NCI-H2029 treated with DMSO at 0.1 percent for 48 hours (cell line): ENCODE data around the gene PHF1.

Experiments
- DNase-seq: peaks from one replicate; lab custom pipeline; 2025; lab: John Stamatoyannopoulos, UW

Gene PHF1

DNA sequence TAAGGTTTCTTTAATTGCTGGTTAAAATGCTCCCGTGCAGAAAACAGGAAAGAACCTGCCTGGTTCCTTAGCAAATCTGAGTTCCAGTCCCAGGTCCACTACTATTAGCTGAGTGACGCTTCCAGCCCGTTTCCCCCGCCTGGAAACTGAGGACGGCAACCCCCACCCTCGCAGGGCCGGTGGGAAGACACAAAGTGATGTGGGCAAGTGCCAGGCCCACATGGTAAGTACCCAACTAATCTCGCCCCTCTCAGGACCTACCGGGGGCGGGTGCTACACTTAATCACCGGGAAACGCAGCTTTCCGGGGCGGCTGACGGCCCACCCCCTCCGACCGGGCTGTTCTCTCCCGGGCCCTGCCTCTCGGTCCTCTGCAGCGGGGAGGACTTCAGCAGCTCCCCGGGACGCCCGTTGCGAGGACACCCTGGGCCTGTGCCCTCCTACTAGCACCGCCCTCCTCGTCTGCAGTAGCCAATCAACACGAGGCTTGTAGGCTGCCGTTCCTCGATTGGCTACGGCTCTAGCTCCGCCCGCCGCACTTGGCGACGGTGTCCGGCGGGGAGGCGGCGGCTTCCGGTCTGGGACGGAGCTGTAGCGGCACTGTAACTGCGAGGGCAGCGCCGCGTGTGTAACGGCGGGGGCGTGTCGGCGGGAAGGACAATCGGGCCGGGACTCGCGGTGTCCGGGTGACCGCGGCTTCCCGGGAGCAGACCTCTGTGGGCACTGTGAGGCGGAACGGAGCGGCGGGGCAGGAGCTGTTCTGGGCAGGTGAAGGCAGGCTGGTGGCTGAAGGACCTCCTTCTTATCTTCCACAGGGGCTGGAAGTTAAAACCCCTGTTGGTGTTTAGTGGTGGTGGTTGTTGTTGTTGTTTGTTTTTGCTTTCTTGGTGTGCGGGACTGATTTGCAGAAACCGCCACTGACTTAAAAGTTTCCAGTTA lies 43.5 kb downstream of the PHF1 start, which contains the start of gene ZBTB9:
Gene ZBTB9, plus strand, starts transcription at position 568 of the 938 bp plus-strand sequence. CDS start 525 bp downstream, outside the sequence.
- DNase-seq = peak; percentile 90

- DNase-seq = no peak
Observed at GRCh38 chr6:33455051-33455450, 44.2 kb downstream of the PHF1 start.

- no peak for DNase-seq
Observed at GRCh38 chr6:33456156-33456555, 45.3 kb downstream of the PHF1 start.

- DNase-seq = no peak
Observed at GRCh38 chr6:33458676-33459075, 47.9 kb downstream of the PHF1 start.

- DNase-seq = no peak
Observed at GRCh38 chr6:33459226-33459625, 48.4 kb downstream of the PHF1 start.
